Measurements from ENCODE around the gene CABP1. TPM values are rescaled to one million over a fixed set of nuclear protein-coding genes. Genes with fewer than 3 reads are reported as not detected.

CABP1 gene
- total and polyA plus RNA-seq, 2 of the 13 experiments (the other 11 are each of a cell fraction or from before 2014, with no cell fraction given), result not detected

DNA sequence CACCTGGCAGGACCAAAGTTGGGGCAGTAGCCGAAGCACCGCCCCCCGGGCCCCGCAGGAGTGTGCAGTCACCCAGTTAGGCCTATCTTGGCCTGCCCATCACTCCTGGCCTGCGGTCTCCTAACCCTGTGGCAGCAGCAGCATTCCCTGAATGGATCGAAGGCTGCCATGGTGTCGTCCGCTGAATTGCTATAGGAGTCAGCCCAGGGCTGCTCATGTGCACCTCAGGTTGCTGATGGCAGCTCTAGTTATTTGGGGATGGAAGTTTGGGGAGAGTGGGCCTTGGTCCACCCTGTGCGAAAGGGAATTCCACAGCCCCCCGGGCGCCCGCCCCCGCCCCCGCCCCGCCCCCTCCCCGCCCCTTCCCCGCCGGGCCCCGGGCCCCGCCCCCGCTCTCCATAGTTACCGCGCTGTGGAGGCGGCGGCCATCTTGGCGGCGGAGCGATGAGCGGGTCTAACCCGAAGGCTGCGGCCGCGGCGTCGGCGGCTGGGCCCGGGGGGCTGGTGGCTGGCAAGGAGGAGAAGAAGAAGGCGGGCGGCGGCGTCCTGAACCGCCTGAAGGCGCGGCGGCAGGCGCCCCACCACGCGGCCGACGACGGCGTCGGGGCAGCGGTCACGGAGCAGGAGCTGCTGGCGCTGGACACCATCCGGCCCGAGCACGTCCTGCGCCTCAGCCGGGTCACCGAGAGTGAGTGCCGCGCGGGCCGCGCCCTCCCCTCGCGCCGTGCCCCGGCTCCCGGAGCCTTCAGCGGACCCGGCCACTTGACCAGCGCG, 69.8 kb downstream of the CABP1 start, which contains the start of gene UNC119B (continued):
- TF ChIP-seq CREB1 (IDR thresholded peaks at IDR 0.05) (no peak), CREB1 (CRISPR knock-in tag; IDR thresholded peaks at IDR 0.05) (no peak), ZNF558 (CRISPR knock-in tag; IDR thresholded peaks at IDR 0.05; ENCODE audit: borderline replicate concordance) (peak; percentile 37; the same call in 1 of the 2 replicates), ZFY (CRISPR knock-in tag; IDR thresholded peaks at IDR 0.05) (peak; percentile 91), ZNF781 (CRISPR knock-in tag; IDR thresholded peaks at IDR 0.05; ENCODE audit: borderline replicate concordance, not compliant biosample characterization) (no peak), ZSCAN9 (CRISPR knock-in tag; IDR thresholded peaks at IDR 0.05; ENCODE audit: borderline replicate concordance) (peak; percentile 49; the same call in 1 of the 2 replicates), ZFX (CRISPR knock-in tag; IDR thresholded peaks at IDR 0.05; ENCODE audit: low read depth) (peak; percentile 81), CBX5 (CRISPR knock-in tag; IDR thresholded peaks at IDR 0.05; ENCODE audit: borderline replicate concordance) (no peak), HES4 (CRISPR knock-in tag; IDR thresholded peaks at IDR 0.05; ENCODE audit: borderline replicate concordance) (0 out of 2 replicates have a peak, but pooled peaks have one; percentile 35), POLR2AphosphoS5 (IDR thresholded peaks at IDR 0.05; ENCODE audit: low read depth, low read length) (peak; percentile 61), HNRNPL (IDR thresholded peaks at IDR 0.05; ENCODE audit: low read depth, low read length) (no peak), ZSCAN21 (CRISPR knock-in tag; IDR thresholded peaks at IDR 0.05; ENCODE audit: borderline replicate concordance) (peak; percentile 68)
- TF ChIP-seq, protein P1, sequence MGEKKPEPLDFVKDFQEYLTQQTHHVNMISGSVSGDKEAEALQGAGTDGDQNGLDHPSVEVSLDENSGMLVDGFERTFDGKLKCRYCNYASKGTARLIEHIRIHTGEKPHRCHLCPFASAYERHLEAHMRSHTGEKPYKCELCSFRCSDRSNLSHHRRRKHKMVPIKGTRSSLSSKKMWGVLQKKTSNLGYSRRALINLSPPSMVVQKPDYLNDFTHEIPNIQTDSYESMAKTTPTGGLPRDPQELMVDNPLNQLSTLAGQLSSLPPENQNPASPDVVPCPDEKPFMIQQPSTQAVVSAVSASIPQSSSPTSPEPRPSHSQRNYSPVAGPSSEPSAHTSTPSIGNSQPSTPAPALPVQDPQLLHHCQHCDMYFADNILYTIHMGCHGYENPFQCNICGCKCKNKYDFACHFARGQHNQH (CRISPR knock-in tag; IDR thresholded peaks at IDR 0.05), result no peak
- TF ChIP-seq, protein P2, sequence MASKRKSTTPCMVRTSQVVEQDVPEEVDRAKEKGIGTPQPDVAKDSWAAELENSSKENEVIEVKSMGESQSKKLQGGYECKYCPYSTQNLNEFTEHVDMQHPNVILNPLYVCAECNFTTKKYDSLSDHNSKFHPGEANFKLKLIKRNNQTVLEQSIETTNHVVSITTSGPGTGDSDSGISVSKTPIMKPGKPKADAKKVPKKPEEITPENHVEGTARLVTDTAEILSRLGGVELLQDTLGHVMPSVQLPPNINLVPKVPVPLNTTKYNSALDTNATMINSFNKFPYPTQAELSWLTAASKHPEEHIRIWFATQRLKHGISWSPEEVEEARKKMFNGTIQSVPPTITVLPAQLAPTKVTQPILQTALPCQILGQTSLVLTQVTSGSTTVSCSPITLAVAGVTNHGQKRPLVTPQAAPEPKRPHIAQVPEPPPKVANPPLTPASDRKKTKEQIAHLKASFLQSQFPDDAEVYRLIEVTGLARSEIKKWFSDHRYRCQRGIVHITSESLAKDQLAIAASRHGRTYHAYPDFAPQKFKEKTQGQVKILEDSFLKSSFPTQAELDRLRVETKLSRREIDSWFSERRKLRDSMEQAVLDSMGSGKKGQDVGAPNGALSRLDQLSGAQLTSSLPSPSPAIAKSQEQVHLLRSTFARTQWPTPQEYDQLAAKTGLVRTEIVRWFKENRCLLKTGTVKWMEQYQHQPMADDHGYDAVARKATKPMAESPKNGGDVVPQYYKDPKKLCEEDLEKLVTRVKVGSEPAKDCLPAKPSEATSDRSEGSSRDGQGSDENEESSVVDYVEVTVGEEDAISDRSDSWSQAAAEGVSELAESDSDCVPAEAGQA (IDR thresholded peaks at IDR 0.05; ENCODE audit: low read depth), result peak; percentile 42; the same call in 1 of the 2 replicates
- TF ChIP-seq, protein P2 (CRISPR knock-in tag; IDR thresholded peaks at IDR 0.05; ENCODE audit: borderline replicate concordance), result no peak
- TF ChIP-seq, protein P3, sequence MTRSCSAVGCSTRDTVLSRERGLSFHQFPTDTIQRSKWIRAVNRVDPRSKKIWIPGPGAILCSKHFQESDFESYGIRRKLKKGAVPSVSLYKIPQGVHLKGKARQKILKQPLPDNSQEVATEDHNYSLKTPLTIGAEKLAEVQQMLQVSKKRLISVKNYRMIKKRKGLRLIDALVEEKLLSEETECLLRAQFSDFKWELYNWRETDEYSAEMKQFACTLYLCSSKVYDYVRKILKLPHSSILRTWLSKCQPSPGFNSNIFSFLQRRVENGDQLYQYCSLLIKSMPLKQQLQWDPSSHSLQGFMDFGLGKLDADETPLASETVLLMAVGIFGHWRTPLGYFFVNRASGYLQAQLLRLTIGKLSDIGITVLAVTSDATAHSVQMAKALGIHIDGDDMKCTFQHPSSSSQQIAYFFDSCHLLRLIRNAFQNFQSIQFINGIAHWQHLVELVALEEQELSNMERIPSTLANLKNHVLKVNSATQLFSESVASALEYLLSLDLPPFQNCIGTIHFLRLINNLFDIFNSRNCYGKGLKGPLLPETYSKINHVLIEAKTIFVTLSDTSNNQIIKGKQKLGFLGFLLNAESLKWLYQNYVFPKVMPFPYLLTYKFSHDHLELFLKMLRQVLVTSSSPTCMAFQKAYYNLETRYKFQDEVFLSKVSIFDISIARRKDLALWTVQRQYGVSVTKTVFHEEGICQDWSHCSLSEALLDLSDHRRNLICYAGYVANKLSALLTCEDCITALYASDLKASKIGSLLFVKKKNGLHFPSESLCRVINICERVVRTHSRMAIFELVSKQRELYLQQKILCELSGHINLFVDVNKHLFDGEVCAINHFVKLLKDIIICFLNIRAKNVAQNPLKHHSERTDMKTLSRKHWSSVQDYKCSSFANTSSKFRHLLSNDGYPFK (CRISPR knock-in tag; IDR thresholded peaks at IDR 0.05; ENCODE audit: borderline replicate concordance), result no peak
- TF ChIP-seq, protein P4, sequence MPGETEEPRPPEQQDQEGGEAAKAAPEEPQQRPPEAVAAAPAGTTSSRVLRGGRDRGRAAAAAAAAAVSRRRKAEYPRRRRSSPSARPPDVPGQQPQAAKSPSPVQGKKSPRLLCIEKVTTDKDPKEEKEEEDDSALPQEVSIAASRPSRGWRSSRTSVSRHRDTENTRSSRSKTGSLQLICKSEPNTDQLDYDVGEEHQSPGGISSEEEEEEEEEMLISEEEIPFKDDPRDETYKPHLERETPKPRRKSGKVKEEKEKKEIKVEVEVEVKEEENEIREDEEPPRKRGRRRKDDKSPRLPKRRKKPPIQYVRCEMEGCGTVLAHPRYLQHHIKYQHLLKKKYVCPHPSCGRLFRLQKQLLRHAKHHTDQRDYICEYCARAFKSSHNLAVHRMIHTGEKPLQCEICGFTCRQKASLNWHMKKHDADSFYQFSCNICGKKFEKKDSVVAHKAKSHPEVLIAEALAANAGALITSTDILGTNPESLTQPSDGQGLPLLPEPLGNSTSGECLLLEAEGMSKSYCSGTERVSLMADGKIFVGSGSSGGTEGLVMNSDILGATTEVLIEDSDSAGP (CRISPR knock-in tag; IDR thresholded peaks at IDR 0.05; ENCODE audit: borderline replicate concordance), result 0 out of 2 replicates have a peak, but pooled peaks have one; percentile 28
